GM19324 (cell line): ENCODE data around the gene EPB41L5.
"Not testable (repeated sequence)": the region's sequence is repeated elsewhere in the genome, so short reads cannot be mapped to it uniquely, and the experiment has no call there.

Source experiments
- ATAC-seq: cut with Tn5 transposase; IDR thresholded peaks from one replicate; pipeline ENCODE4 v1.9.1; 2021; ENCODE audit warnings: mild to moderate bottlenecking, moderate library complexity; ENCODE audit not compliant: unreplicated experiment, low FRiP score

Gene EPB41L5

GRCh38 chr2:120182019-120182560, 169.2 kb downstream of the EPB41L5 start:
- no peak for ATAC-seq

DNA sequence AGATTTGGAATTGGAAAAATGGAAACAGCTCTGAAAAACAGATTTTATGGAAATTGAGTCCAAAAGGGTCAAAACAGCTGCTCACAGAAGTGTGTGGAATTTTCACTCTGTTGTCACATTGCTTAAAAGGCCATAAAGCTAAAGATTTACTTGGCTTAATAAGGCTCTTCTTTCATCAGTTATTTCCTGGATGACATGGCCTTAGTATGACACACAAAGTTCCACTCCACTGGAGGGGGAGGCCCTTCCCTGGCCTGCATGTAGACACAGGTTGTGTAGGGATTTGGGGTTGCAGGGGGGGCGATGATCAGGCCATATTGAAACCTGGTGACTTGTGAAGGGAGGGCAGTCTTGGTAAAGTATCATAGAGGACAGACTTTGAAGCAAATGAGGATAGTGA, 176.3 kb downstream of the EPB41L5 start:
- ATAC-seq: no peak

GRCh38 chr2:120192280-120192679, 179.4 kb downstream of the EPB41L5 start:
- no peak for ATAC-seq

GRCh38 chr2:120195553-120195952, 182.7 kb downstream of the EPB41L5 start:
- no peak for ATAC-seq

- not testable (repeated sequence) for ATAC-seq
These were observed 187.1 kb downstream of the EPB41L5 start for GRCh38 chr2:120199817-120200459.

DNA sequence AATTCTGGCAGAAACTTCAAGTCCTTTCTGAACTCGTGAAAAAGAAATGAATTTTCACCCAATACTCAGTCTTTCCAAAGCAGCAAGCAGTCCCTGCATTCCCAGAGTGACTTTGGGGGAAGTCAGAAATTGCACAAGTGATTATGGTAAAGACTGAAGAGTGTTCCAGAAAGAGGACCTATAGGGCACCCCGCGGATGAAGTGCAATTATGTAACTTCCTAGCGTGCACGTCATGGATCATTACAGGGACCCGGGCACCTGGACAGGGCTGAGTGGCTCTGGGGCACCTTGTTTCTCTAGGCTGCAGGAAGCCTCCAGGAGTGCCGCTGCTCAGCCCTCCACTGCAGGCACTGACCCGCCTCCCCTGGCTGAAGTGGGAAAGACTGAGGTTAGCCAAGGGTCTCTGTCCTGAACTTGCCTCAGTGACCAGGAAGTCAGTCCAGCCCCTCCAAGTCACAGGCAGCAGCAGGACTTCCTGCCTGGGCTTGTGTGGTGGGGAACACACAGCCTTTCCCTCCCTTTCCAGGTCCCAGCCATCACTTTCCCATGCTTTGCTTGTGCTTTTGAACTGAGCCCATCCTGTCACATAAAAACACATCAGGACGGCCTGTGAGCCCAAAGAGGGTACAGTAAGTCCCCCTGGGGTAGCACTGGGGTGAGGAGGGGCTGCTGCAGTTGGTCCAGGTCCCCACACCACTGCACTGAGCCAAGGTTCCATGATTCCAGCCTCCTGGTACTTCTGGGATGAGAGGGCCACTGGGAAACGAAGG, 190.6 kb downstream of the EPB41L5 start:
- no peak for ATAC-seq

DNA sequence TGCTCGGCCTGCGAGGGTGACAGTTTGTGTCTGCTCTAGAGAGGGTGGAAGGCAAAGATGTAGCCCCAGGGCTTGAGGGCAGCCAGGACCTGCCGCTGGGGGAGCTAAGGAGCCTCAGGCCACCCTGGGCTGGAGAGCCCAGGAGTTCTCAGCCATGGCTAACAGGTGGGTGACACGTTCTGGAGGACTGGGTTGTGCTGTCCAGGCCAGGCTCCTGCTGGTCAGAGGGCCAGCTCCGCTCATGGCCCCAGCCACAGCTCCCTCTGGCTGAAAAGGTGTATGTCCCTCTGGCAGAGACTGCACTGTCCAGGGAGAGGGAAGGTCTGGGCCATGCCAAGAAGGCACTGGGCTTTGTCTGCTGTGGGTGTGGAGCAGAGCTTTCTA, 191.1 kb downstream of the EPB41L5 start:
- no peak for ATAC-seq

- ATAC-seq: no peak
These were observed 191.5 kb downstream of the EPB41L5 start for GRCh38 chr2:120204417-120204816.

- no peak for ATAC-seq
These were observed 192.2 kb downstream of the EPB41L5 start for GRCh38 chr2:120204945-120205670.

GRCh38 chr2:120206022-120206581, 193.2 kb downstream of the EPB41L5 start:
- no peak for ATAC-seq

DNA sequence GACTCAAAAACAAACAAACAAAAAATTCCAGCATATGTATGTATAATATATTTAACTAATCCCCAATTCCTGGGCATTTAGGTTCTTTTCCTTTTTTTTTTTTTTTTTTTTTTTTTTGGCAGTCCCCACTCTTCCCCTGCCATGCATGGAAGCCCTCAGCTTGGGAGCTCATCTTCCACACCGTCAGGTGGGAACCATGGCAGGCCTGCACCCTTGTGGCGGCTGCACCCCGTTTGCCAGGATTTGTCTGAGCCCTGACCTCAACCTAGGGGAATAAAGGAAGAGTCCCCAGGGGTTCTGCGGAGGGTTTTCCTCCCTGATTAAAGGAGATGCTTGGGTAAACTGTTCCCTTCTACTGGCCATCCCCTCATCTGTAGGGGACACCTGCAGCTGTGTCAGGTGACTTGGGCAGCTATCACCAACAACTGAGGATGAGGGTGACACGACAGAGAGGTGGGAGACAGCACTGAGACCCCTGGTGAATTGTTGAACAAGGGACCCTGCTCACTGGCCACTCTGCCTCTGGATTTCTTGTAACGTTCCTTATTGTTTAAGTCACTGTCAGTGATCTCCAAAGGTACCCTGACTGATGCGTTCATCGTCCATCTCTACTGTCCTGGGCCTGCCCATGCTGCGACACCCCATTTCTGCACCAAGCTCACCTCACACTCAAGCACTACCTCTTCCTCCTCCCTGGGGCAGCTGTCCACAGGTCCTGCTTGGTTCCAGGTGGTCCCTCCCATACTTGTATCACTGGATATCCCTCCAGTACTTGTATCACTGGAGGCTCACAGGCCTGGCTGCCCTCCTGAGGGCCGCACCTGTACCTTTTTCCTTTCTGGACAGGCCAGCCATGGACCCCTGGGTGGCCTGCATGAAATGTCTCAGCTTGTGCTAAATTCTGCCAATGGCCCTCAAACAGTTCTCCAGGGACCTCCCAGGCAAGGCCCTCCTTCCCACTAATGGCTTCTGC, 195.8 kb downstream of the EPB41L5 start:
- no peak for ATAC-seq

- no peak for ATAC-seq
These were observed 196.8 kb downstream of the EPB41L5 start for GRCh38 chr2:120209427-120210269.

DNA sequence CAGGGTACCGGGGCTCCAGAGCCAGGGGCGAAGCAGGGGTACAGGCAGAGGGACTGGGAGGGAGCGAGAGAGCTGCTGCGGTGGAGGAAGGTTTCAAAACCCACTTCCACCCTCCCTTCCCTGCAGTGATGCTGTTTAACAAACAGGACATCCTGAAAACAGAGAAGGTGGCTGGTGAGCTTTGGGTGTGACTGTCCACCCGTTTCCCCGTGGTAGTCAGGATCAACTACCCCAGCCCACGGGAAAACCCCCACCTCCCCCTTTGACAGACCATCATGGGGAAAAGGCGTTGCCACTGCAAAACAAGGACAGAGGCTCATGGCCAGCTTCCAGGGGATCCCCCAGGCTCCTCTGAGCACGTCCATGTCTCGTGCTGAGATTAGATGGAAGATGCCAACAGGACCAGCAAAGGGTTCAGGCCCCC, 197.4 kb downstream of the EPB41L5 start:
- ATAC-seq: no peak

DNA sequence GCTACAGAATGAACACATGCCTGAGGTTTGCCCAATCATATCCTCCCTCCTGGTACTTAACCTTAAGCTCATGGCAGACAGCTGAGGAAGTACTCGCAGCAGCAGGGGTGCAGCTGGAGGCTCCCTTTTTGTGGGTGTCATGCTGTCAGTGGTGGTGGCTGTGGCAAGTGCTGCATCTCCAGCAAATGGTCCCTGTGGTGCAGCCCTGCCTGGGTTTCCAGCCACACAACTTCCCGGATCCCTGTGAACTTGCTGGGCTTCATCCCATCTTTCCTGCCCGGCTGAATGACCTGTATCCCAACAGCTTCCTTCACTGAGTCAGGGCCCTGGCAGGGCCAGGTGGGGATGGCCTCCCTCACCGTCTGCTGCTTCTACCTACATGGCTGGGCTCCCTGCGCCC, 205.3 kb downstream of the EPB41L5 start:
- ATAC-seq: no peak

- no peak for ATAC-seq
These were observed 206.4 kb downstream of the EPB41L5 start for GRCh38 chr2:120219291-120219690.

DNA sequence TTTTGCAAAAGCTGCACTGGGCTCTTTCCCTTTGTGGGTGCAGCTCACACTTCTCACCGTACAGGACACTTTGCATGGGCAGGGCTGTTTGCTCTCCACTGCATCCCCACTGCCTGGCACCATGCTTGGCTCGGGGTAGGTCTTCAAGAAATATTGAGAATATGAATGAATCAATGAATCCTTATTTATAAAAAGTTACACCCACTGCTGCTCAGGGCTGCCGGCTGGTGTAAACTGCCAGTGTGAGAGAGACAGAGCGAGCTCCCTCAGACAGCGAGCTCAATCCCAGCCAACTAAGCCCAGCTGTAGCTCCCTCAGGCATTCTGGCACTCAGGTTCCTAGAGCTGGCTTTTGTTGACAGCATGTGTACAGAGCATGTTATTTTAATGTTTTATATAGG, 206.9 kb downstream of the EPB41L5 start:
- ATAC-seq: no peak

DNA sequence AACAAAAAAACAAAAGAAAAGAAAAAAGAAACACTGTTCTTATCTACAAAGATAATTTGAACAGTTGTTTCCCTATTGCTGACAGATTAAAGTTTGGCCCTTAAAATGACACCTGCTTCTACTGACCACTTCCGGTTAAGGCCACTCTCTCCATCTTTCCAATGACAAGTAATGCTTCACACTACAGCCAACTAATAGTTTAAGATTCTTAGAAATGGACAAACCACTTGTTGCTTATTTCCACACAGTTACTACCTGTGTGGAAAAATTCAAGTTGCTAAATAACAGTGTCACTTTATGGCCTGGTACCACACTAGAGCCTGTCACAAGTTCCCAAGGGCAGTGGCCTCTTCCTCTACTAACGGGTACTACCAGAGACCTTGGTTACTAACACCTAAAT, 207.9 kb downstream of the EPB41L5 start:
- ATAC-seq: no peak

- ATAC-seq: no peak
These were observed 208.7 kb downstream of the EPB41L5 start for GRCh38 chr2:120221616-120222015.
